A549 (cell line): Measurements from ENCODE around the gene GSTM1.
"Not testable (repeated sequence)": the region's sequence is repeated elsewhere in the genome, so short reads cannot be mapped to it uniquely, and the experiment has no call there.

ENCODE experiments used
- CBX8 ChIP-seq: fragments of 200-600 bp; sonication (generic); IDR thresholded peaks from 2 replicates; pipeline ENCODE4 v1.6.1; 2016
- CTCF ChIP-seq: fragments of >200 bp; sonication (Bioruptor Twin); formaldehyde crosslinking; IDR thresholded peaks from 3 replicates; pipeline ENCODE4 v1.5.1; 2016
- EP300 ChIP-seq, 2 experiments: fragments of >200 bp; sonication (Bioruptor Twin); formaldehyde crosslinking; IDR thresholded peaks; 2 replicates in 1 of 2; 3 replicates in 1 of 2; pipeline ENCODE4 v1.6.1; 2016 to 2017
- MAX ChIP-seq: IDR thresholded peaks from 2 replicates; pipeline ENCODE4 v1.6.1; 2012
- NFE2L2 ChIP-seq: fragments of 150-350 bp; conservative IDR thresholded peaks from 2 replicates; pipeline ENCODE4 v1.6.1; 2014; ENCODE audit warnings: low read length
- PHF8 ChIP-seq: fragments of 200-600 bp; sonication (generic); IDR thresholded peaks from 2 replicates; pipeline ENCODE4 v1.6.1; 2016; ENCODE audit warnings: low read depth, mild to moderate bottlenecking, antibody characterized with exemption, moderate library complexity, borderline replicate concordance
- POLR2A ChIP-seq: IDR thresholded peaks from 2 replicates; pipeline ENCODE4 v1.6.1; 2012; ENCODE audit warnings: mild to moderate bottlenecking, low read length
- RFX5 ChIP-seq: fragments of 450-650 bp; IDR thresholded peaks from 2 replicates; pipeline ENCODE4 v1.7.1; 2014; ENCODE audit warnings: antibody characterized with exemption, mild to moderate bottlenecking, moderate library complexity
- USF2 ChIP-seq: fragments of 450-650 bp; IDR thresholded peaks from 2 replicates; pipeline ENCODE4 v1.6.1; 2014; ENCODE audit warnings: antibody characterized with exemption
- ZFP36 ChIP-seq: fragments of 450-650 bp; IDR thresholded peaks from 2 replicates; pipeline ENCODE4 v1.6.1; 2014; ENCODE audit warnings: borderline replicate concordance; ENCODE audit not compliant: partially characterized antibody

- TF ChIP-seq POLR2A; EP300 (IDR thresholded peaks at IDR 0.05); NFE2L2; RFX5; PHF8; CTCF; USF2; ZFP36; MAX; CBX8: not testable (repeated sequence)
These were observed 15.3 kb downstream of the GSTM1 start for GRCh38 chr1:109702940-109703339.
